MCF 10A (cell line): ENCODE results near the gene PMVK. TPM values are rescaled to one million over a fixed set of nuclear protein-coding genes. Genes with fewer than 3 reads are reported as not detected.

Experiments used
- BruUV-seq: library from RNA; stranded (reverse); fragments of 400-500 nt; replicated peaks from 2 replicates; lab custom pipeline; 2021; lab: Mats Ljungman, UMichigan
- CTCF ChIA-PET: fragments of 300-600 bp; sonication (Branson Sonifier 250); formaldehyde crosslinking; extraction: SDS; loops from one replicate; lab custom pipeline; 2021; ENCODE audit warnings: antibody characterized with exemption, inconsistent platforms; lab: Yijun Ruan, JAX
- POLR2A ChIA-PET: fragments of 300-600, 350-650 bp; sonication (Branson Sonifier 250); formaldehyde crosslinking; extraction: SDS; loops from one replicate; lab custom pipeline; 2020; ENCODE audit warnings: antibody characterized with exemption, inconsistent platforms; lab: Yijun Ruan, JAX
- DNase-seq: peaks from one replicate; pipeline ENCODE4 v3.0.0-alpha.2; 2018; ENCODE audit not compliant: unreplicated experiment
- H3K27ac Mint-ChIP-seq: one replicate; pipeline ENCODE4 v1.8.0; 2022; ENCODE audit warnings: mild to moderate bottlenecking, low read depth, mixed read lengths; ENCODE audit not compliant: unreplicated experiment
- H3K27me3 Mint-ChIP-seq: one replicate; pipeline ENCODE4 v1.8.0; 2022; ENCODE audit warnings: mixed read lengths; ENCODE audit not compliant: insufficient read depth, unreplicated experiment
- H3K36me3 Mint-ChIP-seq: one replicate; pipeline ENCODE4 v1.8.0; 2022; ENCODE audit warnings: mild to moderate bottlenecking, moderate library complexity, mixed read lengths; ENCODE audit not compliant: insufficient read depth, unreplicated experiment
- H3K4me1 Mint-ChIP-seq: one replicate; pipeline ENCODE4 v1.8.0; 2022; ENCODE audit warnings: mixed read lengths; ENCODE audit not compliant: insufficient read depth, unreplicated experiment
- H3K4me3 Mint-ChIP-seq: one replicate; pipeline ENCODE4 v1.8.0; 2022; ENCODE audit warnings: mild to moderate bottlenecking, moderate library complexity, mixed read lengths; ENCODE audit not compliant: unreplicated experiment
- H3K9me3 Mint-ChIP-seq: one replicate; pipeline ENCODE4 v1.8.0; 2022; ENCODE audit warnings: mixed read lengths; ENCODE audit not compliant: unreplicated experiment
- intact Hi-C: fragments of 100-400 bp; cut with micrococcal nuclease; formaldehyde crosslinking; loops from 2 replicates; pipeline ENCODE4 v1.14.1; 2022
- total RNA-seq: library from RNA; stranded (reverse); gene quantifications from 2 replicates; pipeline ENCODE4 v1.2.3, GENCODE V29; 2022
- TF ChIP-seq, protein P1 (sequence below): fragments of 200-600 bp; IDR thresholded peaks from one replicate; pipeline ENCODE4 v1.8.0; 2022; ENCODE audit warnings: antibody characterized with exemption, mild to moderate bottlenecking; ENCODE audit not compliant: unreplicated experiment

Gene PMVK
- total RNA-seq, 1 experiment from 2014 or later = 68.9 TPM

DNA sequence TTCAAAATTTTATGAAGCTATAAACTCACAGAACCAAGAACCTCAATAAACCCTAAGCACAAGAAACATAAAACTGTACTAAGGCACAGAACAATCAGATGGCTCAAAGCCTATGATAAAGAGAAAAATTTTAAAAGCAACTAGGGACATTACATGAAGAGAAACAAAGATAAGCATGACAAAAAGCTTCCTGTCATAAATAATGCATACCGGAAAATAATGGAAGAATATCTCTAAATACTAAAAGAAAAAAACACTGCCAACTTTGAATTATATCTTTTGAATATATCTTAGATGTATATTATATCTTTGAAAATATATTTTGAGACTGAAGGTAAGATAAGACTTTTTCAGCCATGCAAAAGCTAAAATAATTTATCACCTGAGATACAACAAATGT lies 45.1 kb downstream of the PMVK start:
- ChIA-PET CTCF (interaction anchor here (0.6 to 3.9 kb wide), 6 partner anchors 13 to 245 kb away, joined by 3 to 32 read pairs (median 4); no protein-coding TSS in a partner anchor), POLR2A (interaction anchor here (0.5 to 1.4 kb wide), 4 partner anchors 13 to 841 kb away, joined by 3 to 4 read pairs (median 3); no protein-coding TSS in a partner anchor)
- BruUV-seq = no TSS peak
- Mint-ChIP-seq H3K9me3 (no peaks in the 10 kb centered on the region), H3K27me3 (peaks cover 61% of the 10 kb centered on the region), H3K27ac (no peak overlapping the region), H3K36me3 (no peaks in the 10 kb centered on the region), H3K4me3 (no peak overlapping the region), H3K4me1 (no peaks in the 10 kb centered on the region)
- intact Hi-C loops = no loop called here
- DNase-seq = no peak
- TF ChIP-seq, protein P1, sequence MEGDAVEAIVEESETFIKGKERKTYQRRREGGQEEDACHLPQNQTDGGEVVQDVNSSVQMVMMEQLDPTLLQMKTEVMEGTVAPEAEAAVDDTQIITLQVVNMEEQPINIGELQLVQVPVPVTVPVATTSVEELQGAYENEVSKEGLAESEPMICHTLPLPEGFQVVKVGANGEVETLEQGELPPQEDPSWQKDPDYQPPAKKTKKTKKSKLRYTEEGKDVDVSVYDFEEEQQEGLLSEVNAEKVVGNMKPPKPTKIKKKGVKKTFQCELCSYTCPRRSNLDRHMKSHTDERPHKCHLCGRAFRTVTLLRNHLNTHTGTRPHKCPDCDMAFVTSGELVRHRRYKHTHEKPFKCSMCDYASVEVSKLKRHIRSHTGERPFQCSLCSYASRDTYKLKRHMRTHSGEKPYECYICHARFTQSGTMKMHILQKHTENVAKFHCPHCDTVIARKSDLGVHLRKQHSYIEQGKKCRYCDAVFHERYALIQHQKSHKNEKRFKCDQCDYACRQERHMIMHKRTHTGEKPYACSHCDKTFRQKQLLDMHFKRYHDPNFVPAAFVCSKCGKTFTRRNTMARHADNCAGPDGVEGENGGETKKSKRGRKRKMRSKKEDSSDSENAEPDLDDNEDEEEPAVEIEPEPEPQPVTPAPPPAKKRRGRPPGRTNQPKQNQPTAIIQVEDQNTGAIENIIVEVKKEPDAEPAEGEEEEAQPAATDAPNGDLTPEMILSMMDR = no peak

DNA sequence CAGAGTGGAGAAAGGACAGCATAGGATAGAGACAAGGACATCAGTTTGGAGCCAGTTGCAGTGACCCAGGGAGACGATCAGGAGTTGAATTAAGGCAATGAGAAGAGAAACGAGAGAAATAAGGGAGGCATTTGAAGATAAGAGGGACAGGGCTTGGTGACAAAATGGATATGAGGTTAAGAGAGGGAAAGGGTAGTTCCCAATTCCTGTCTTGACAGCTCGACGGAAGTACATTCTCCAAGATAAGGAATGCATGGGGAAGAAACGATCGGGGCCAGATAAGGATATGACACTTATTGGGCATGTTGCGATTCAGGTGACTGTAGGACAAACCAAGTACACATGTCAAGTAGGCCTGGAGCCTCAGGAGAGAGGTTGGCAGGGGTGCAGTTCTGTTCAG lies 47.8 kb downstream of the PMVK start:
- H3K4me1 Mint-ChIP-seq = no peaks in the 10 kb centered on the region
- POLR2A ChIA-PET = no interaction called here

DNA sequence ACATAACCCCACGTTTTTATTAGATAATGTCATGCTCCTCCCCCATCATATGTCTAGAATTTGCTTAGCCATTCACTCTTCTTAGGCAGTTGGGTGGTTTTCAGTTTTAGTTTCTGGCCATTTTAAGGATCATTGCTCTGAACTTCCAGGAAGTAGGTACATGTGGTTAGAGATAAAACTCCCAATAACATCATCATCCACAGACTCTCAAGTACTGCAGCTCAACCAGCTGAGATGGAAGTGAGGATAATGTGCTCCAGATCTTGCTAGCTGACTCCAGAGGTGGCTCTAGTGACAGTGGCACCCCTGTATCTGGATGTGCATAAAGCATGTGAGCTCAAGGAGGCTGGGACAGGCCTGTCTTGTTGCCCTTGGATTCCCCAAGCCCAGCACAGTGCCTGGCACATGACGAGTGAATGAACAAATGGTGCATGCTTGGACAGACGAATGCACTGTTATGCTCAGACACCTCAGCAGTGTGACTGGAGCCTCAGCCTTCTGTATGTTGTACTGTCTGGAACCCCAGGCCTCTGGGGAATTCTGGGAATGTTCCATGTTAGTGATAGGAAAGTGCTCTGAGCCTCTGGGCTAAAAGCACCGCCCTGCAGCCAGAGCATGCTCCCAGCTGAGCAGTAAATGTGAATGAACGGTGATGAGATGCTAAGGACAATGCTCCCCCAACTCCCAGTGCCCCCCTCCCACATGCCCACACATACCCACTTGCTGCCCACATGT lies 50.1 kb downstream of the PMVK start:
- Mint-ChIP-seq H3K9me3 (no peaks in the 10 kb centered on the region), H3K36me3 (no peaks in the 10 kb centered on the region), H3K27ac (no peak overlapping the region), H3K4me1 (peaks cover 5% of the 10 kb centered on the region), H3K4me3 (no peak overlapping the region), H3K27me3 (peaks cover 53% of the 10 kb centered on the region)
- DNase-seq = no peak
- CTCF ChIA-PET = interaction anchor here (2.1 kb wide), 1 partner anchor 8 kb away, joined by 9 read pairs; no protein-coding TSS in a partner anchor
- intact Hi-C loops = no loop called here
- TF ChIP-seq, protein P1 = no peak
- no TSS peak for BruUV-seq
- POLR2A ChIA-PET = interaction anchor here (1.1 kb wide), 1 partner anchor 18 kb away, joined by 4 read pairs; no protein-coding TSS in a partner anchor

More for the DNA sequence above, 47.8 kb downstream of the PMVK start:
- TF ChIP-seq, protein P1 = no peak
- H3K36me3 Mint-ChIP-seq = no peaks in the 10 kb centered on the region
- no TSS peak for BruUV-seq
- no peak overlapping the region for H3K27ac Mint-ChIP-seq
- H3K27me3 Mint-ChIP-seq = peaks cover 60% of the 10 kb centered on the region
- DNase-seq = no peak
- no peaks in the 10 kb centered on the region for H3K9me3 Mint-ChIP-seq
- H3K4me3 Mint-ChIP-seq = no peak overlapping the region
- CTCF ChIA-PET = interaction anchor here (0.7 to 2.1 kb wide), 2 partner anchors 10 to 18 kb away, joined by 3 to 9 read pairs; no protein-coding TSS in a partner anchor
- intact Hi-C loops = no loop called here
